Cardiac fibroblast (primary cell): ENCODE data around the gene MSTO1.
A peak's percentile ranks its signal among the peaks of the same experiment; 100 is the strongest.
"Not testable (repeated sequence)": the region's sequence is repeated elsewhere in the genome, so short reads cannot be mapped to it uniquely, and the experiment has no call there.

Experiments
- DNase-seq, 2 donors: peaks; one replicate each; pipeline versions ENCODE4 v3.0.0 to v3.0.0-alpha.2; 2010; ENCODE audit warnings: low read depth in 2 of 2
- H3K4me3 ChIP-seq, 2 donors: replicated peaks in 1 of 2; 1 replicate in 1 of 2; 2 replicates in 1 of 2; pipeline ENCODE4 v1.5.1; 2011; ENCODE audit warnings: low read depth in 2 of 2, low read length in 2 of 2, mild to moderate bottlenecking in 2 of 2, moderate library complexity in 1 of 2
- TF ChIP-seq, protein P1 (sequence below): IDR thresholded peaks from one replicate; pipeline ENCODE4 v1.5.1; 2011; ENCODE audit warnings: low read depth, mild to moderate bottlenecking, low read length, inconsistent platforms

The MSTO1 gene

GRCh38 chr1:155622191-155622590 is 12.2 kb downstream of the MSTO1 start:
- DNase-seq: no peak
- H3K4me3 ChIP-seq: no peak overlapping the region
- TF ChIP-seq, protein P1, sequence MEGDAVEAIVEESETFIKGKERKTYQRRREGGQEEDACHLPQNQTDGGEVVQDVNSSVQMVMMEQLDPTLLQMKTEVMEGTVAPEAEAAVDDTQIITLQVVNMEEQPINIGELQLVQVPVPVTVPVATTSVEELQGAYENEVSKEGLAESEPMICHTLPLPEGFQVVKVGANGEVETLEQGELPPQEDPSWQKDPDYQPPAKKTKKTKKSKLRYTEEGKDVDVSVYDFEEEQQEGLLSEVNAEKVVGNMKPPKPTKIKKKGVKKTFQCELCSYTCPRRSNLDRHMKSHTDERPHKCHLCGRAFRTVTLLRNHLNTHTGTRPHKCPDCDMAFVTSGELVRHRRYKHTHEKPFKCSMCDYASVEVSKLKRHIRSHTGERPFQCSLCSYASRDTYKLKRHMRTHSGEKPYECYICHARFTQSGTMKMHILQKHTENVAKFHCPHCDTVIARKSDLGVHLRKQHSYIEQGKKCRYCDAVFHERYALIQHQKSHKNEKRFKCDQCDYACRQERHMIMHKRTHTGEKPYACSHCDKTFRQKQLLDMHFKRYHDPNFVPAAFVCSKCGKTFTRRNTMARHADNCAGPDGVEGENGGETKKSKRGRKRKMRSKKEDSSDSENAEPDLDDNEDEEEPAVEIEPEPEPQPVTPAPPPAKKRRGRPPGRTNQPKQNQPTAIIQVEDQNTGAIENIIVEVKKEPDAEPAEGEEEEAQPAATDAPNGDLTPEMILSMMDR: no peak

GRCh38 chr1:155623357-155623756 is 13.3 kb downstream of the MSTO1 start:
- DNase-seq: no peak
- TF ChIP-seq, protein P1: no peak
- no peak overlapping the region for H3K4me3 ChIP-seq

DNA sequence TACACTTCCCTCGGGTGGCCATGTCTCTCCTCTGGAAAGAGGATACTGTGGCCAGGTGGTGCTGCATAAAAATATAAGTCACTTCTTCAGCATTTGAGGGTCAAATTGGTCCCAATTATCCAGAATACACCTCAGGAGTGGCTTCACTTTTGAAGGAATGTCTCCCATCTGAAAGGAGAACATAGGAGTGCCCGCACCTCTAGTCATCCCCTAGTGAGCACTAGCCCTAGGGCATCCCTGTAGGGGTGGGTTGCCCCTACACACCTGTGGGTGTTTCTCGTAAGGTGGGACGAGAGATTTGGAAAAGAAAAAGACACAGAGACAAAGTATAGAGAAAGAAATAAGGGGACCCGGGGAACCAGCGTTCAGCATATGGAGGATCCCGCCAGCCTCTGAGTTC is 16.4 kb downstream of the MSTO1 start:
- not testable (repeated sequence) for DNase-seq, H3K4me3 ChIP-seq

- H3K4me3 ChIP-seq: no peak overlapping the region
- no peak for DNase-seq
- TF ChIP-seq, protein P1: no peak
Observed at GRCh38 chr1:155636397-155637153, 26.6 kb downstream of the MSTO1 start.

- TF ChIP-seq, protein P1: no peak
- H3K4me3 ChIP-seq: no peak overlapping the region
- no peak for DNase-seq
Observed at GRCh38 chr1:155640367-155640766, 30.3 kb downstream of the MSTO1 start.

DNA sequence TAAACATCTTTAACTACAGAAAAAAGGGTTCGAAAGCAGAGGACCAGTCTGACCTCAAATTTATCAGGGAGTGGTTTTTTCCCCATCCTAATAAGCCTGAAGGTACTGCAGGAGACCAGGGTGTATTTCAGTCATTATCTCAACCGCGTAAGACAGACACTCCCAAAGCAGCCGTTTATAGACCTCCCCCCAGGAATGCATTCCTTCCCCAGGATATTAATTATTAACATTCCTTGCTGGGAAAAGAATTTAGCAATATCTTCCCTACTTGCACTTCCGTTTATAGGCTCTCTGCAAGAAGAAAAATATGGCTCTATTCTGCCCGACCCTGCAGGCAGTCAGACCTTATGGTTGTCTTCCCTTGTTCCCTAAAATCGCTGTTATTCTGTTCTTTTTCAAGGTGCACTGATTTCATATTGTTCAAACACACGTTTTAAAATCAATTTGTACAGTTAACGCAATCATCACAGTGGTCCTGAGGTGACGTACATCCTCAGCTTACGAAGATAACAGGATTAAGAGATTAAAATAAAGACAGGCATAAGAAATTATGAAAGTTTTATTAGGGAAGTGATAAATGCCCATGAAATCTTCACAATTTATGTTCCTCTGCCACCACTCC is 32.7 kb downstream of the MSTO1 start:
- not testable (repeated sequence) for H3K4me3 ChIP-seq, DNase-seq

GRCh38 chr1:155643230-155643629 is 33.2 kb downstream of the MSTO1 start:
- H3K4me3 ChIP-seq: no peak overlapping the region
- DNase-seq: no peak
- TF ChIP-seq, protein P1: no peak

GRCh38 chr1:155645034-155645598 is 35.1 kb downstream of the MSTO1 start:
- H3K4me3 ChIP-seq: no peak overlapping the region
- DNase-seq: peak in 1 of 2 donors; percentile 73
- TF ChIP-seq, protein P1: no peak
